ENCODE measurements around the gene DLK1.

DNA sequence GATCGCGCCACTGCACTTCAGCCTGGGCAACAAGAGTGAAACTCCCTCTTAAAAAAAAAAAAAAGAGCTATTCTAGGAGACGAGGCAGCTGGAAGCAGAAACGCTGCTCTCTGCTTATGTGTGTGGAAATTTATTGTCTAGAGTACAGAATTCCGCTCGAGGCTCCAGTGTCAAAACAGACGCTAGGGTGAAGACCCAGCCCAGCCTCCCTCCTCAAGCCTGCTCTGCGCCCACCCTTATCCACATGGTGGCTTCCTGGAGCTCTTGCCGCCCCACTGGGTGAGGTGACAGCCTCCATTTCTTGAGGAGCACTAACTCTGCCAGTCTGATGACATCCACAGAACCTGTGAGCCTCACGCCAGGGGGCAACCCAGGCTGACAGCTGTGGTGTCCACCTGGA is 49.5 kb upstream of the DLK1 start:
- TF ChIP-seq, protein P1, sequence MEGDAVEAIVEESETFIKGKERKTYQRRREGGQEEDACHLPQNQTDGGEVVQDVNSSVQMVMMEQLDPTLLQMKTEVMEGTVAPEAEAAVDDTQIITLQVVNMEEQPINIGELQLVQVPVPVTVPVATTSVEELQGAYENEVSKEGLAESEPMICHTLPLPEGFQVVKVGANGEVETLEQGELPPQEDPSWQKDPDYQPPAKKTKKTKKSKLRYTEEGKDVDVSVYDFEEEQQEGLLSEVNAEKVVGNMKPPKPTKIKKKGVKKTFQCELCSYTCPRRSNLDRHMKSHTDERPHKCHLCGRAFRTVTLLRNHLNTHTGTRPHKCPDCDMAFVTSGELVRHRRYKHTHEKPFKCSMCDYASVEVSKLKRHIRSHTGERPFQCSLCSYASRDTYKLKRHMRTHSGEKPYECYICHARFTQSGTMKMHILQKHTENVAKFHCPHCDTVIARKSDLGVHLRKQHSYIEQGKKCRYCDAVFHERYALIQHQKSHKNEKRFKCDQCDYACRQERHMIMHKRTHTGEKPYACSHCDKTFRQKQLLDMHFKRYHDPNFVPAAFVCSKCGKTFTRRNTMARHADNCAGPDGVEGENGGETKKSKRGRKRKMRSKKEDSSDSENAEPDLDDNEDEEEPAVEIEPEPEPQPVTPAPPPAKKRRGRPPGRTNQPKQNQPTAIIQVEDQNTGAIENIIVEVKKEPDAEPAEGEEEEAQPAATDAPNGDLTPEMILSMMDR (IDR thresholded peaks at IDR 0.05): no peak
- no peak for TF ChIP-seq POLR2A (IDR thresholded peaks at IDR 0.05)
